ENCODE data around the gene RRAD.
A peak's percentile ranks its signal among the peaks of the same experiment; 100 is the strongest.

The RRAD gene

DNA sequence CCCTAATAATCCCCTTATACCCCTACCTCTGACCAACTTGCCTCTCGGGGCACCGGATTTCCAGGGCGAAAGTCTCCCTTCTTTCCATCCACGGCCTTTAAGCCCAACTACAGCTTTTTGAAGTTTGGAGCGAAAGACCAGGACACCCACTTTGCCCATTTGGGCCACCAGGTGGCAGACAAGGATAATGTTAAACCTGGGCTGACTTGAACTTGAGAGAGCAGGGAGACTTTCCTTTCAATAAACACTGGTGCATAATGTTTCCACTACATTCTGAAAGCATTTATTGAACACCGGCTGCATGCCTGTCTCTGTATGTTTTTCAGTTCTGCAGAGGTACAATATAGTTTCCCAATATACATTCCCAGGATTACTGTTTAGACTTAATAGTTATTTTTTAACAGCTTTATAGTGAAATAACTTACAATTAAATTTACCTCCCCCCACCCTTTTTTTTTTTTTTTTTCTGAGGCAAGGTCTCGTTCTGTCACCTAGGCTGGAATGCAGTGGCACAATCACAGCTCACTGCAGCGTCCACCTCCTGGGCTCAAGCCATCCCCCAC is 28.8 kb upstream of the RRAD start:
- H3K4me3 ChIP-seq (ENCODE audit: low read depth, low read length) = no peak overlapping the region
- TF ChIP-seq, protein P1, sequence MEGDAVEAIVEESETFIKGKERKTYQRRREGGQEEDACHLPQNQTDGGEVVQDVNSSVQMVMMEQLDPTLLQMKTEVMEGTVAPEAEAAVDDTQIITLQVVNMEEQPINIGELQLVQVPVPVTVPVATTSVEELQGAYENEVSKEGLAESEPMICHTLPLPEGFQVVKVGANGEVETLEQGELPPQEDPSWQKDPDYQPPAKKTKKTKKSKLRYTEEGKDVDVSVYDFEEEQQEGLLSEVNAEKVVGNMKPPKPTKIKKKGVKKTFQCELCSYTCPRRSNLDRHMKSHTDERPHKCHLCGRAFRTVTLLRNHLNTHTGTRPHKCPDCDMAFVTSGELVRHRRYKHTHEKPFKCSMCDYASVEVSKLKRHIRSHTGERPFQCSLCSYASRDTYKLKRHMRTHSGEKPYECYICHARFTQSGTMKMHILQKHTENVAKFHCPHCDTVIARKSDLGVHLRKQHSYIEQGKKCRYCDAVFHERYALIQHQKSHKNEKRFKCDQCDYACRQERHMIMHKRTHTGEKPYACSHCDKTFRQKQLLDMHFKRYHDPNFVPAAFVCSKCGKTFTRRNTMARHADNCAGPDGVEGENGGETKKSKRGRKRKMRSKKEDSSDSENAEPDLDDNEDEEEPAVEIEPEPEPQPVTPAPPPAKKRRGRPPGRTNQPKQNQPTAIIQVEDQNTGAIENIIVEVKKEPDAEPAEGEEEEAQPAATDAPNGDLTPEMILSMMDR (IDR thresholded peaks at IDR 0.05; ENCODE audit: insufficient read depth, low read depth, low read length, missing control alignments) = peak; percentile 81
- peak; percentile 81 for DNase-seq (ENCODE audit: low read depth)

DNA sequence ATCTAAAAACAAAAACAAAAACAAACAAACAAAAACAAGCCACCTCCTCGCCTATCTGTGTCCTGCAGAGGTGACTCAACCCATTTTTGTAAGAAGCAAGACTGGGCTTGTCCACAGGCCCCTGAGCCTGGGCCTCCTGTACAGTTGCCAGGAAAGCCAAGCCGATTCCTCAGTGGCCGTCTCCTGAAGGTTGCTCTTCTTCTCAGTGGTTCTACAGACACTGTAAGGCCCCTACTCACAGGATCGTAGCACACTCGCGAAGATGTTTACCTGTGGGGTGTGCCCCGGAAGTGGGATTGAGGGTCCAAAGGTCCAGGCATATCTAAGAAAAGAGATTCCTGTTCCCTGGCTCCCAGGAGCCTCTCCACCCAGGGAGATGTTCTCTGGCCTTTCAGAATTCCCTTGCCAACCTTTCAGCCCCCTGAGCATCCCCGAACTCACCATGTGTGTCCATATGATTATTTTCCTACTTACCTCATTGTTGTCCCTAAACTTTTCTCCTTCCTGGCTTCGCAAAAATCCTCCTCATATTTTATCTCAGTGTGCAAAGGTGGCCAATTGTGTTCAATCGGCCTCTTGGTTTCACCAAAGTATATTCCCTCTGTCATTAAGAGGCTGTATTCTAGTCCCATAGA is 28.2 kb upstream of the RRAD start:
- DNase-seq (ENCODE audit: low read depth) = no peak
- no peak overlapping the region for H3K4me3 ChIP-seq (ENCODE audit: low read depth, low read length)
- TF ChIP-seq, protein P1 (IDR thresholded peaks at IDR 0.05; ENCODE audit: insufficient read depth, low read depth, low read length, missing control alignments) = no peak

DNA sequence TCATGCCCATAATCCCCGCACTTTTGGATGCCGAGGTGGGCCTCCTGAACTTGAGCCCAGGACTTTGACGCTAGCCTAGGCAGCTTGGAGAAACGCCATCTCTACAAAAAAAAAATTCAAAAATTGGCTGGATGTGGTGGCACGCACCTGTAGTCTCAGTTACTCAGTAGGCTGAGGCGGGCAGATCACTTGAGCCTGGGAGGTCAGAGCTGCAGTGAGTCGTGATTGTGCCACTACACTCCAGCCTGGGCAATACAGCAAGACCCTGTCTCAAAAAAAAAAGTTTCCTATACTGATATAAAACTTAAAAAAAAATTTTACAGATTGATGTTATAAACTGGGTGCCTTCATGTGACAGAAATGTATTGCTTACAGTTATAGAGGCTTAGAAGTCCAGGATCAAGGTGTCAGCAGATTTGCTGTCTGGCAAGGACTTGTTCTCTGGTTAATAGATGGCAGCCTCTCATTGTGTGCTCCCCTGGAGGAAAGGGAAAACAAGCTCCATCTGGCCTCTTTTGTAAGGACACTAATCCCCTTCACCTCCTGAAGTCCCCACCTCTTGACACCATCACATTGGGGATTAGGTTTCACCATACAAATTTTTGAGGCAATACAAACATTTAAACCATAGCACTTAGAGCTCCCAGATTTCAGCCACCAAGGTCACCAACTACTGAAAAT is 27.2 kb upstream of the RRAD start:
- H3K4me3 ChIP-seq (ENCODE audit: low read depth, low read length) = no peak overlapping the region
- TF ChIP-seq, protein P1 (IDR thresholded peaks at IDR 0.05; ENCODE audit: insufficient read depth, low read depth, low read length, missing control alignments) = no peak

DNA sequence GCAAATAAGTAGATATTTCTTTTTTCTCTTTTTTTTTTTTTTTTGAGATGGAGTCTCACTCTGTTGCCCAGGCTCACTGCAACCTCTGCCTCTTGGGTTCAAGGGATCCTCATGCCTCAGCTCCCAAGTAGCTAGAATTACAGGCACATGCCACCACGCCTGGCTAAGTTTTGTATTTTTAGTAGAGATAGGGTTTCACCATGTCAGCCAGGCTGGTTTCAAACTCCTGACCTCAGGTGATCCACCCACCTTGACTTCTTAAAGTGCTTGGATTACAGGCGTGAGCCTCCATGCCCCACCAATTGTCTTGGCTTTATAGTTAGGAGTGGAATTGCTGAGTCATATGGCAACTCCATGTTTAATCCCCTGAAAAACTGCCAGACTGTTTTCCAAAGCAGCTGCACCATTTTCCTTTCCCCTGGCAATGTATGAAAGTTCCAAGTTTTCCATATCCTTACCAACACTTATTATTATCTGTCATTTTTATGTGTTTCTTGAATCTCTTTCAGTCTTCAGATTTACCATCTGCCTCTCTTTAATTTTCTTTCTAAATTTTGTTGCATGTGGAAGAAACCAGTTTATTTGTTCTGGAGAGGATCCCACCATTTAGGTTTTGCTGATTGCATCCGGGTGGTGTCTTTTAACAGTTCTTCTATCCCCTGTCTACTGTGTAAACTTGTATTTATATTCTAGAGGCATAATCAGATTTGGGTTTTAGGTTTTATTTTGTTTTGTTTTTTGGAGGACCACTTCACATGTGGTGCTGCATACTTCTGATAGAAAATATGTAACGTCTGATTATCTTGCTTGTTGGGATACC is 25.8 kb upstream of the RRAD start:
- DNase-seq (ENCODE audit: low read depth) = no peak
- H3K4me3 ChIP-seq (ENCODE audit: low read depth, low read length) = no peak overlapping the region
- TF ChIP-seq, protein P1 (IDR thresholded peaks at IDR 0.05; ENCODE audit: insufficient read depth, low read depth, low read length, missing control alignments) = no peak

More for the DNA sequence above, 27.2 kb upstream of the RRAD start:
- DNase-seq (ENCODE audit: low read depth) = no peak

DNA sequence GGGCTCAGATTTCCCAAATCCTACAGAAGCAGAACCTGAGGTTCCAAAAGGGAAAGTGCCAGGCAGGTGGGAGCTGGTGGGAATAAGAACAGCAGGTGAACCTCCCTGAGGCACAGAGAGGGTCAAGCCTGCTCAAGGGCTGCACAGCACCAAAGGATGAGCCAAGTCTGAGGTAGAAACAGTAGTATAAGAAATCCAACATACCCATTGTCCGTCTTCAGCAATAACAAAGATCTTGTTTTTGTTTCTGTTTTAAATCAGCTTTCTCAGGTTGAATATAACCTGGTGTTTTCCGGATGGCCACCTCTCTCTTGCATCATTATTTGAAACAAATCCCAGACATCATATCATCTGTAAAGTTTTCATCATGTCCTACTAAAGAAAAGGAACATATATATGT is 25.1 kb upstream of the RRAD start:
- peak; percentile 67 for DNase-seq (ENCODE audit: low read depth)
- peak overlapping the region; percentile 24; the same call in 1 of the 2 replicates for H3K4me3 ChIP-seq (ENCODE audit: low read depth, low read length)
- TF ChIP-seq, protein P1 (IDR thresholded peaks at IDR 0.05; ENCODE audit: insufficient read depth, low read depth, low read length, missing control alignments) = no peak

DNA sequence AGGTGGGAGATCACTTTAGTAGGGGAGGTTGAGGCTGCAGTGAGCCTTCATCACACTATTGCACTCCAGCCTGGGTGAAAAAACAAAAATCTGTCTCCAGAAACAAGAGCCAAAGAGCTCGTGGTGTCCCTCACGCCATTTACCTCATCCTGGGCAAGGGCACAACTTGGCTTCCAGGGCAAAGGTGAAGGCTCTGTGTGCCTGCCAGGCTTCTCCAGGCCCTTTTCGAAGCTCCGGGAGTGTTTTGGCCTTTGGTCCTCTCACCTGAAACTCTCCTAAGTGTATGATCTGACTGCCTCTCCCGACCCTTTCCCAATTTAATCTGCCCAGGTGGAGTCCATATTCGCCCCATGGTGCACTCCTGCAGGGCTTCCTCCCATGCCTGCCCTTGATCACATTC is 24.1 kb upstream of the RRAD start:
- TF ChIP-seq, protein P1 (IDR thresholded peaks at IDR 0.05; ENCODE audit: insufficient read depth, low read depth, low read length, missing control alignments) = no peak
- H3K4me3 ChIP-seq (ENCODE audit: low read depth, low read length) = no peak overlapping the region
- no peak for DNase-seq (ENCODE audit: low read depth)

Measured in GM12865 (cell line).